CD14-positive monocyte (primary cell): ENCODE results near the gene SELENOO. TPM values are rescaled to one million over a fixed set of nuclear protein-coding genes. Genes with fewer than 3 reads are reported as not detected.

Source experiments
- DNase-seq, 3 donors: peaks; one replicate each; pipeline ENCODE4 v3.0.0-alpha.2; 2011 to 2022
- H2AFZ ChIP-seq: 2 replicates; pipeline ENCODE4 v1.6.0; 2012; ENCODE audit warnings: mild to moderate bottlenecking, low read depth, low read length, inconsistent platforms; ENCODE audit not compliant: insufficient read depth, poor library complexity, severe bottlenecking
- H3K27ac ChIP-seq, 2 donors: 1 replicate in 1 of 2; 2 replicates in 1 of 2; pipeline ENCODE4 v1.5.1; 2012 to 2013; ENCODE audit warnings: low read length in 2 of 2, control low read depth in 1 of 2, inconsistent platforms in 1 of 2, low read depth in 1 of 2, mild to moderate bottlenecking in 1 of 2
- H3K27me3 ChIP-seq, 2 donors: one replicate each; pipeline versions ENCODE4 v1.6.0 to v1.6.1; 2011 to 2013; ENCODE audit warnings: low read length in 2 of 2; ENCODE audit not compliant: control insufficient read depth in 2 of 2, insufficient read depth in 2 of 2
- H3K36me3 ChIP-seq, 2 donors: replicated peaks in 1 of 2; 1 replicate in 1 of 2; 2 replicates in 1 of 2; pipeline versions ENCODE4 v1.5.1 to v1.6.1; 2012 to 2013; ENCODE audit warnings: low read length in 2 of 2, control low read depth in 1 of 2, inconsistent platforms in 1 of 2, mild to moderate bottlenecking in 1 of 2; ENCODE audit not compliant: insufficient read depth in 2 of 2, control insufficient read depth in 1 of 2
- H3K4me1 ChIP-seq, 2 donors: 1 replicate in 1 of 2; 2 replicates in 1 of 2; pipeline versions ENCODE4 v1.5.1 to v1.6.1; 2012 to 2013; ENCODE audit warnings: low read length in 2 of 2, control low read depth in 1 of 2, inconsistent platforms in 1 of 2, mild to moderate bottlenecking in 1 of 2, moderate library complexity in 1 of 2; ENCODE audit not compliant: insufficient read depth in 2 of 2, control insufficient read depth in 1 of 2
- H3K4me2 ChIP-seq: replicated peaks from 2 replicates; pipeline ENCODE3; 2012; ENCODE audit warnings: low read length, moderate library complexity, mild to moderate bottlenecking; ENCODE audit not compliant: poor library complexity, severe bottlenecking; ENCODE audit errors: extremely low read depth
- H3K4me3 ChIP-seq, 3 experiments: fragments of 200-600 bp in 1 of 3; sonication (generic) in 1 of 3; replicated peaks in 1 of 3; 1 replicate in 2 of 3; 2 replicates in 1 of 3; pipeline ENCODE4 v1.5.1; 2011 to 2013; ENCODE audit warnings: low read length in 3 of 3, mild to moderate bottlenecking in 3 of 3, control low read depth in 2 of 3, low read depth in 2 of 3, inconsistent platforms in 1 of 3, moderate library complexity in 1 of 3
- H3K79me2 ChIP-seq: 2 replicates; pipeline ENCODE4 v1.6.0; 2012; ENCODE audit warnings: mild to moderate bottlenecking, control low read depth, inconsistent platforms, low read length, moderate library complexity; ENCODE audit not compliant: insufficient read depth
- H3K9ac ChIP-seq: 2 replicates; pipeline ENCODE4 v1.6.0; 2017; ENCODE audit warnings: low read length, mild to moderate bottlenecking; ENCODE audit not compliant: insufficient read depth, poor library complexity, severe bottlenecking
- H3K9me3 ChIP-seq, 2 donors: replicated peaks in 1 of 2; 1 replicate in 1 of 2; 2 replicates in 1 of 2; pipeline versions ENCODE4 v1.5.1 to v1.6.1; 2012 to 2013; ENCODE audit warnings: low read length in 2 of 2, control low read depth in 1 of 2; ENCODE audit not compliant: control insufficient read depth in 1 of 2, insufficient read depth in 1 of 2
- H4K20me1 ChIP-seq: 2 replicates; pipeline ENCODE4 v1.6.0; 2012; ENCODE audit warnings: mild to moderate bottlenecking, low read length, control low read depth, moderate library complexity; ENCODE audit not compliant: insufficient read depth
- H3K27ac Mint-ChIP-seq, 7 donors: one replicate each; pipeline ENCODE4 v1.8.0; 2020; ENCODE audit warnings: mild to moderate bottlenecking in 7 of 7, mixed read lengths in 7 of 7, moderate library complexity in 6 of 7, inconsistent platforms in 2 of 7
- H3K27me3 Mint-ChIP-seq, 3 donors: one replicate each; pipeline ENCODE4 v1.8.0; 2021 to 2022; ENCODE audit warnings: low read depth in 3 of 3, mild to moderate bottlenecking in 3 of 3, mixed read lengths in 3 of 3, moderate library complexity in 3 of 3, inconsistent platforms in 1 of 3
- H3K36me3 Mint-ChIP-seq, 2 donors: one replicate each; pipeline ENCODE4 v1.8.0; 2020; ENCODE audit warnings: mixed read lengths in 2 of 2, inconsistent platforms in 1 of 2, mild to moderate bottlenecking in 1 of 2
- H3K4me1 Mint-ChIP-seq: one replicate; pipeline ENCODE4 v1.8.0; 2020; ENCODE audit warnings: mild to moderate bottlenecking, mixed read lengths
- H3K4me3 Mint-ChIP-seq, 2 donors: one replicate each; pipeline ENCODE4 v1.8.0; 2020; ENCODE audit warnings: mild to moderate bottlenecking in 2 of 2, mixed read lengths in 2 of 2, moderate library complexity in 1 of 2
- H3K9me3 Mint-ChIP-seq, 7 donors: one replicate each; pipeline ENCODE4 v1.8.0; 2020 to 2022; ENCODE audit warnings: mixed read lengths in 7 of 7, mild to moderate bottlenecking in 6 of 7, moderate library complexity in 6 of 7, inconsistent platforms in 2 of 7
- CTCF ChIP-seq: fragments of 200-600 bp; IDR thresholded peaks from one replicate; pipeline ENCODE4 v1.8.0; 2022; ENCODE audit warnings: antibody characterized with exemption, mild to moderate bottlenecking
- WGBS: methylation state at CpG from one replicate; pipeline ENCODE4 v1.1.5; 2013; ENCODE audit warnings: missing lambda C conversion rate; ENCODE audit not compliant: insufficient coverage; 5-methylcytosine and 5-hydroxymethylcytosine counted together
- intact Hi-C, 2 donors: fragments of 100-400 bp; cut with micrococcal nuclease; formaldehyde crosslinking; loops; one replicate each; pipeline versions ENCODE4 v1.15.0 to v1.15.1; 2023
- polyA plus RNA-seq, 3 donors: library from polyadenylated mRNA; depleted of rRNA in 1 of 3; unstranded in 2 of 3; stranded (reverse) in 1 of 3; fragments of 300-500 nt in 2 of 3; fragments of >200 nt in 1 of 3; fragmentation: Illumina TruSeq in 2 of 3; gene quantifications; 1 replicate in 2 of 3; 2 replicates in 1 of 3; pipeline ENCODE4 v1.2.3, GENCODE V29; 2012 to 2021

SELENOO gene
- polyA plus RNA-seq, 3 donors: 2.7 to 76.9 (median 8.7) TPM

- peaks cover 44% of the 10 kb centered on the region for H3K79me2 ChIP-seq
- Mint-ChIP-seq H3K36me3 (peaks cover 50 to 58% of the 10 kb centered on the region in 2 donors), H3K27ac (peak overlapping the region; percentile 42 to 89 (median 71)), H3K9me3 (peaks cover 0 to 3% (median 0%) of the 10 kb centered on the region in 7 donors), H3K4me3 (peak overlapping the region; percentile 74 to 85), H3K27me3 (peaks cover 0 to 3% (median 2%) of the 10 kb centered on the region in 3 donors), H3K4me1 (peaks cover 30% of the 10 kb centered on the region)
- peak overlapping the region; percentile 88 for H3K9ac ChIP-seq
- no peak for TF ChIP-seq CTCF
- peak overlapping the region; percentile 87 for H3K4me2 ChIP-seq
- 84% methylated on average over 17 of the region's 18 CpGs for WGBS
- peaks cover 37 to 54% of the 10 kb centered on the region in 2 donors for H3K36me3 ChIP-seq
- peaks cover 38% of the 10 kb centered on the region for H4K20me1 ChIP-seq
- intact Hi-C loops: no loop called here
- H3K27ac ChIP-seq: no peak overlapping the region
- H3K27me3 ChIP-seq: no peaks in the 10 kb centered on the region
- peaks cover 31 to 43% of the 10 kb centered on the region in 2 donors for H3K4me1 ChIP-seq
- no peaks in the 10 kb centered on the region for H3K9me3 ChIP-seq
- H3K4me3 ChIP-seq: peak overlapping the region in 1 of 3 experiments; percentile 82
- no peak for DNase-seq
- H2AFZ ChIP-seq: no peak overlapping the region
These were observed 1.5 kb upstream of the SELENOO start for GRCh38 chr22:50199251-50199721.

GRCh38 chr22:50199829-50200460 is 866 bp upstream of the SELENOO start:
- H3K4me2 ChIP-seq: peak overlapping the region; percentile 87
- Mint-ChIP-seq H3K4me3 (peak overlapping the region; percentile 74 to 85), H3K4me1 (peaks cover 36% of the 10 kb centered on the region), H3K9me3 (peaks cover 0 to 3% (median 0%) of the 10 kb centered on the region in 7 donors), H3K36me3 (peaks cover 47 to 51% of the 10 kb centered on the region in 2 donors), H3K27me3 (peaks cover 0 to 3% (median 2%) of the 10 kb centered on the region in 3 donors), H3K27ac (peak overlapping the region; percentile 42 to 89 (median 86))
- intact Hi-C loops: loop anchor here (1.0 to 10.0 kb wide), 4 partner anchors 9 to 275 kb away; partner anchors contain the start of gene TRABD (in 2 of the 2)
- H3K9me3 ChIP-seq: no peaks in the 10 kb centered on the region
- no peak overlapping the region for H2AFZ ChIP-seq
- peaks cover 38 to 50% of the 10 kb centered on the region in 2 donors for H3K4me1 ChIP-seq
- no peaks in the 10 kb centered on the region for H3K27me3 ChIP-seq
- peaks cover 41% of the 10 kb centered on the region for H3K79me2 ChIP-seq
- peak overlapping the region; percentile 42 to 82 (median 59) for H3K4me3 ChIP-seq
- H3K9ac ChIP-seq: peak overlapping the region; percentile 88
- peaks cover 38% of the 10 kb centered on the region for H4K20me1 ChIP-seq
- WGBS: 0% methylated on average over 18 of the region's 34 CpGs
- DNase-seq: no peak
- peaks cover 31 to 47% of the 10 kb centered on the region in 2 donors for H3K36me3 ChIP-seq
- TF ChIP-seq CTCF: no peak
- peak overlapping the region in 1 of 2 donors; percentile 82 for H3K27ac ChIP-seq
